ENCODE measurements around the gene MRPL1. TPM values are rescaled to one million over a fixed set of nuclear protein-coding genes. Genes with fewer than 3 reads are reported as not detected.

Gene MRPL1
- total and polyA plus RNA-seq, 2 experiments from 2014 or later = 21.5 to 21.7 TPM

GRCh38 chr4:77994194-77994721, 131.6 kb downstream of the MRPL1 start:
- Histone ChIP-seq H3K4me1 (ENCODE audit: insufficient read depth) (peaks cover 10% of the 10 kb centered on the region; the same call in 1 of the 2 replicates), H3K9me2 (ENCODE audit: insufficient read depth) (no peaks in the 10 kb centered on the region), H3K4me2 (ENCODE audit: unreplicated experiment) (no peak overlapping the region), H3K27ac (no peak overlapping the region), H3K27me3 (replicated peaks; ENCODE audit: insufficient read depth) (no peaks in the 10 kb centered on the region), H3K9ac (no peak overlapping the region), H3F3A (ENCODE audit: insufficient read depth) (peaks cover 5% of the 10 kb centered on the region; the same call in 1 of the 2 replicates), H3K4me3 (no peak overlapping the region), H3K36me3 (ENCODE audit: low read depth) (no peaks in the 10 kb centered on the region), H3K79me2 (ENCODE audit: insufficient read depth) (no peaks in the 10 kb centered on the region), H3K9me3 (ENCODE audit: low read depth) (no peaks in the 10 kb centered on the region), H4K20me1 (ENCODE audit: insufficient read depth) (no peaks in the 10 kb centered on the region), H2AFZ (peak overlapping the region; percentile 15; the same call in 1 of the 2 replicates)
- TF ChIP-seq EZH2 (IDR thresholded peaks at IDR 0.05; ENCODE audit: insufficient read depth, poor library complexity, severe bottlenecking) (no peak), EZH2phosphoT487 (IDR thresholded peaks at IDR 0.05; ENCODE audit: insufficient read depth, low read depth) (no peak)
- peak; percentile 79 for DNase-seq
- in situ Hi-C loops (cut with MboI) = no loop called here

- DNase-seq = no peak
- WGBS, 2 experiments (ENCODE audit: low coverage in 1 of 2, low lambda C conversion rate in 2 of 2, missing lambda C conversion rate in 2 of 2) = 45 to 46% methylated on average over 3 of the region's 3 CpGs
- Histone ChIP-seq H3K4me1 (ENCODE audit: insufficient read depth) (0 out of 2 replicates have a peak, but pooled peaks cover under 1% of the 10 kb centered on the region), H3K27ac (no peak overlapping the region), H3K9me3 (ENCODE audit: low read depth) (no peaks in the 10 kb centered on the region), H3K79me2 (ENCODE audit: insufficient read depth) (no peaks in the 10 kb centered on the region), H3K36me3 (ENCODE audit: low read depth) (no peaks in the 10 kb centered on the region), H3K27me3 (replicated peaks; ENCODE audit: insufficient read depth) (no peaks in the 10 kb centered on the region), H3K4me3 (no peak overlapping the region), H3K4me2 (ENCODE audit: unreplicated experiment) (no peak overlapping the region), H2AFZ (no peak overlapping the region), H3K9me2 (ENCODE audit: insufficient read depth) (no peaks in the 10 kb centered on the region), H4K20me1 (ENCODE audit: insufficient read depth) (no peaks in the 10 kb centered on the region), H3F3A (ENCODE audit: insufficient read depth) (peaks cover 5% of the 10 kb centered on the region; the same call in 1 of the 2 replicates), H3K9ac (no peak overlapping the region)
- TF ChIP-seq EZH2 (IDR thresholded peaks at IDR 0.05; ENCODE audit: insufficient read depth, poor library complexity, severe bottlenecking) (no peak), EZH2phosphoT487 (IDR thresholded peaks at IDR 0.05; ENCODE audit: insufficient read depth, low read depth) (no peak)
- in situ Hi-C loops (cut with MboI) = no loop called here
Measured at GRCh38 chr4:77996076-77996475, 133.4 kb downstream of the MRPL1 start.

GRCh38 chr4:78001531-78001930, 138.9 kb downstream of the MRPL1 start:
- H3K9me3 ChIP-seq (ENCODE audit: low read depth) = no peaks in the 10 kb centered on the region
- no peaks in the 10 kb centered on the region for H3K36me3 ChIP-seq (ENCODE audit: low read depth)
- no peak overlapping the region for H3K4me3 ChIP-seq
- no peak overlapping the region for H3K27ac ChIP-seq
- in situ Hi-C loops (cut with MboI) = no loop called here
- no peak overlapping the region for H3K4me2 ChIP-seq (ENCODE audit: unreplicated experiment)
- no peak overlapping the region for H3K9ac ChIP-seq
- H3K9me2 ChIP-seq (ENCODE audit: insufficient read depth) = no peaks in the 10 kb centered on the region
- H3K27me3 ChIP-seq (replicated peaks; ENCODE audit: insufficient read depth) = no peaks in the 10 kb centered on the region
- no peaks in the 10 kb centered on the region for H3K79me2 ChIP-seq (ENCODE audit: insufficient read depth)
- H4K20me1 ChIP-seq (ENCODE audit: insufficient read depth) = no peaks in the 10 kb centered on the region
- 41 to 42% methylated on average over 1 of the region's 1 CpG for WGBS, 2 experiments (ENCODE audit: low coverage in 1 of 2, low lambda C conversion rate in 2 of 2, missing lambda C conversion rate in 2 of 2)
- TF ChIP-seq EZH2 (IDR thresholded peaks at IDR 0.05; ENCODE audit: insufficient read depth, poor library complexity, severe bottlenecking) (no peak), EZH2phosphoT487 (IDR thresholded peaks at IDR 0.05; ENCODE audit: insufficient read depth, low read depth) (no peak)
- no peak overlapping the region for H2AFZ ChIP-seq
- H3F3A ChIP-seq (ENCODE audit: insufficient read depth) = no peaks in the 10 kb centered on the region
- H3K4me1 ChIP-seq (ENCODE audit: insufficient read depth) = no peaks in the 10 kb centered on the region
- no peak for DNase-seq

- H3K27me3 ChIP-seq (replicated peaks; ENCODE audit: insufficient read depth) = no peaks in the 10 kb centered on the region
- H3K36me3 ChIP-seq (ENCODE audit: low read depth) = no peaks in the 10 kb centered on the region
- H3K9ac ChIP-seq = no peak overlapping the region
- H3F3A ChIP-seq (ENCODE audit: insufficient read depth) = no peaks in the 10 kb centered on the region
- no peak overlapping the region for H3K4me3 ChIP-seq
- H3K9me3 ChIP-seq (ENCODE audit: low read depth) = no peaks in the 10 kb centered on the region
- H2AFZ ChIP-seq = 0 out of 2 replicates have a peak overlapping the region, but pooled peaks have one; percentile 7
- no peaks in the 10 kb centered on the region for H3K4me1 ChIP-seq (ENCODE audit: insufficient read depth)
- TF ChIP-seq EZH2phosphoT487 (IDR thresholded peaks at IDR 0.05; ENCODE audit: insufficient read depth, low read depth) (no peak), EZH2 (IDR thresholded peaks at IDR 0.05; ENCODE audit: insufficient read depth, poor library complexity, severe bottlenecking) (no peak)
- 91 to 94% methylated on average over 4 of the region's 4 CpGs for WGBS, 2 experiments (ENCODE audit: low coverage in 1 of 2, low lambda C conversion rate in 2 of 2, missing lambda C conversion rate in 2 of 2)
- in situ Hi-C loops (cut with MboI) = no loop called here
- H3K4me2 ChIP-seq (ENCODE audit: unreplicated experiment) = no peak overlapping the region
- no peaks in the 10 kb centered on the region for H3K79me2 ChIP-seq (ENCODE audit: insufficient read depth)
- no peaks in the 10 kb centered on the region for H4K20me1 ChIP-seq (ENCODE audit: insufficient read depth)
- no peaks in the 10 kb centered on the region for H3K9me2 ChIP-seq (ENCODE audit: insufficient read depth)
- no peak overlapping the region for H3K27ac ChIP-seq
- no peak for DNase-seq
Measured at GRCh38 chr4:78002260-78002659, 139.6 kb downstream of the MRPL1 start.

Small RNA genes lying within 50 kb of the gene (small RNA-seq; reads per million reads assigned to genes)
- not detected for gene AC112225.1 (ENCODE audit: low read depth, low replicate concordance)

Other genes starting within 250 kb of the MRPL1 start
- 9.2 and 11.1 TPM in 2 replicates for gene CNOT6L, start 43.5 kb upstream of the MRPL1 start, total RNA-seq (2014; rRNA removed; shearing (Covaris generic))
- 6.5 and 7.5 TPM in 2 replicates for gene CNOT6L, start 43.5 kb upstream of the MRPL1 start, polyA plus RNA-seq (2016; fragmentation: Nextera tagmentation; extraction: Ambion mirVana)
- gene FRAS1, start 194.5 kb downstream of the MRPL1 start, total RNA-seq (2014; rRNA removed; shearing (Covaris generic)) = 19.8 and 20.0 TPM in 2 replicates
- gene FRAS1, start 194.5 kb downstream of the MRPL1 start, polyA plus RNA-seq (2016; fragmentation: Nextera tagmentation; extraction: Ambion mirVana) = 5.8 and 6.5 TPM in 2 replicates